HG03064 (cell line): ENCODE data around the gene EPB41L5.
"Not testable (repeated sequence)": the region's sequence is repeated elsewhere in the genome, so short reads cannot be mapped to it uniquely, and the experiment has no call there.

ENCODE experiments used
- ATAC-seq: cut with Tn5 transposase; IDR thresholded peaks from one replicate; pipeline ENCODE4 v1.9.1; 2021; ENCODE audit warnings: low read depth; ENCODE audit not compliant: unreplicated experiment

EPB41L5 gene

DNA sequence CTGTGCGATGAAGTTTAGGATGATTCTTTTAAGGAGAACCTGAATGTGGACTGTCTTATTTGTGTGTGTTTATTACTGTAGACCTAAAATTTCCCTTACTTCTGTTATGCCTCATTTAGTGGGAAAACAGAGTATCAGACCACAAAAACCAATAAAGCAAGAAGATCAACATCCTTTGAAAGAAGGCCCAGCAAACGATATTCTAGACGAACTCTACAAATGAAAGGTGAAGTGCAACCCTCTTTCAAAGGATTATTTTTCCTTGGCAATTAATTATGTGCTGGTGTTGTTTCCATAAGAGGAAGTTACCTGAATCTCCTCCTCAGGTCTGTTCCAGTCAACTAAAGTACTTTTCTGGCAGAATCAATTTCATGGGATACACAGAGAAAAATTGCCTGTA is 78.6 kb downstream of the EPB41L5 start:
- ATAC-seq, result no peak

DNA sequence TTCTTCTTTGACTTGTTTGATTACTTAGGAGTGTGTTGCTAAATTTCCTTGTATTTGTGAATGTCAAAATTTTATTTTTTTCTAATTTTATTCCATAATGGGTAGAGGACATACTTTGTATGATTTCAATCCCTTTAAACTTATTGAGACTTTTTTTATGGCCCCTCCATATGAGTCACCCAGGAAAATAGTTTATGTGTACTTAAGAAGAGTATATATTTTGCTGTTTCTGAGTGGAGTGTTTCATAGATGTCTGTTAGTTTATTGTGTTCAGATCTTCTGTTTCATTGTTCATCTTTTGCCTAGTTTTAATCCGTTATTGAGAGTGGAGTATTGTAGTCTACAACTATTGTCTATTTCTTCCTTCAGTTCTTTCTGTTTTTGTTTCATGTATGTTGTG is 81.9 kb downstream of the EPB41L5 start:
- no peak for ATAC-seq

GRCh38 chr2:120100627-120101026 is 87.8 kb downstream of the EPB41L5 start:
- no peak for ATAC-seq

DNA sequence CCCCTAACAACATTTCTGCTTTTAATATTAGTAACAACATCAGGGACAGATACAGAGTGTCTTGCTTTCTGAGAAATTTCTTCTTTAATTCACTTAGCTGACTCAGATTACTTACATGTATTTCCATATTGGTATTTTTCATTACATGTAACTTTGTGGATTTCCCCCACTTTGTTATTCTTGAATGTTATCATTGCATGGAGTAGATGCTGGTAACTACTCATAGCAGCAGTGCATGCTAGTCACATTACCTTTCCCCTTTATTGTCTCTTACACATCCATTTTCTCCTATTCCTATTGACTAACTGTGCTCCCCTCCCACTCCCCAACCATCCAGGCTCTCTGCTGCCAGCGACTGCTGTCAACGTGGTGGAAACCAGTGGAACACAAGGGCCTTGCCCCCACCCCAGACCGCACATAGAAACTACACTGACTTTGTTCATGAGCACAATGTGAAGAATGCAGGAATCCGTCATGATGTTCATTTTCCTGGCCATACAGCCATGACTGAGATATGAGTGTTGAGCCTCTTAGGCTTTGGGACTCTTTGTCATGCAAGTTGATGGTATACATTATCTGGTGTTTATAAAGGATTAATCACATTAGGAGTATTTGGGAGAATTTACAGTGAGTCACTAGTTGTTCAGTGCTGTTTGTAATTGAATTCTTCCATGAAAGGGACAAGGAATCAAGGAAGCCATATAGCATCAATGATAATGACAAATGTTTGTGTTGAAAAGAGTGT is 91.0 kb downstream of the EPB41L5 start:
- no peak for ATAC-seq

GRCh38 chr2:120104772-120105171 is 91.9 kb downstream of the EPB41L5 start:
- ATAC-seq, result no peak

DNA sequence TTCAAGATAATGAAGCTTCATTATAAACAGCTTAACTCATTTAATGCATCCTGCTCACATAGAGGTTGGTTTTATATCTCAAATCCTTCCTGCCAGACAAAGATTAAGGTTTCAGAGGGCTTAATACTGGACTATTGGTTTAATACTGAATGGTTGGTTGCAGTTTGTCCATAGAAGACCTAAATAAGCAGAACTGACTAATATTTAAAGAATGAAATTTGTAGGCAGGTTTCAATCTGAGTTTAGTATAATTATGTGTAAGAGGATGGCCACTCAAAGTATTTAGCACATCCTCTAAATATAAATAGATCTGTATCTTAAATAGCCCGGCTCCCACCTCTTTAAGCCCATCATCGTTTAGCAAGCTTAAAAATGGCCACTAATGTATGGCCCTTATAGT is 92.5 kb downstream of the EPB41L5 start:
- ATAC-seq, result no peak

DNA sequence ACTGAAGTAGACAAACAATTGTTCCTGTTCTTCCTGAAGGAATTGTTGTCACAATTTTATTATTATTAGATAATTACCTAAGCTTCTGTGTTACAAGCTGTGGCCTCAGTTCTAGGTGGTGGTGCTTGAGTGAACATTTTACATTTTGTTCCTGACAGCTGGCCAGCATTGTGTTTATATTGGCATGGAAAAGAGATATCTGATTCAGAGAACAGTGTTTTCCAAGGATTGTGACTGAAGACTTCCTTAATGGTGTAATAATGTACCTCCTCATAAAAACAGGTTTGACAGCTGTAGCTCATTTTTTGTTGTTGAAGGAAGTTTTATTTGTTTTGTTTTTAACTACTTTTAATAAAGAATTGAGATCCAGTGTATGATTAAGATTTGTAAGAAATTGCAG is 95.2 kb downstream of the EPB41L5 start:
- no peak for ATAC-seq

GRCh38 chr2:120108749-120109148 is 95.9 kb downstream of the EPB41L5 start:
- ATAC-seq, result no peak

GRCh38 chr2:120109186-120110061 is 96.5 kb downstream of the EPB41L5 start:
- no peak for ATAC-seq

GRCh38 chr2:120110062-120110362 is 97.1 kb downstream of the EPB41L5 start:
- no peak for ATAC-seq

GRCh38 chr2:120110507-120110906 is 97.6 kb downstream of the EPB41L5 start:
- no peak for ATAC-seq

DNA sequence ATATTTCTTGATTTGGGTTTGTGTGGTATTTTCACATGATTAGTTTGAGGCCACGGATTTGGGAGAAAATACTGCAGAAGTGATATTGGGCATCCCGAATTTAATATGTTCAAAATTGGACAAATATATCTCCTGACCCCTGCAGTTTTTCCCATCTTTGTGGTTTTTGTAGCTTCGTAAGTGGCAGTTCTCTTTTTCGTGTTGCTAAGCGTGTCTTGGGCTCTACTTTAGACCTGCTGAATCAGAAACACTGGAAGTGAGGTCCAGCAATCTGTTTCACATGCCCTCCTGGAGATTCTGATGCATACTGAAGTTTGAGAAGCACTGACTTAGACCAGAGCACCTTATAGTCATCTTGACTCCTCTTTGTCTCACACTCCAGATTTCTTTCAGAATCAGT is 98.3 kb downstream of the EPB41L5 start:
- ATAC-seq, result no peak

- ATAC-seq, result no peak
Measured at GRCh38 chr2:120118018-120118417, 105.1 kb downstream of the EPB41L5 start.

GRCh38 chr2:120118471-120118870 is 105.6 kb downstream of the EPB41L5 start:
- ATAC-seq, result no peak

- not testable (repeated sequence) for ATAC-seq
Measured at GRCh38 chr2:120121337-120121736, 108.5 kb downstream of the EPB41L5 start.

GRCh38 chr2:120123090-120123489 is 110.2 kb downstream of the EPB41L5 start:
- ATAC-seq, result no peak

DNA sequence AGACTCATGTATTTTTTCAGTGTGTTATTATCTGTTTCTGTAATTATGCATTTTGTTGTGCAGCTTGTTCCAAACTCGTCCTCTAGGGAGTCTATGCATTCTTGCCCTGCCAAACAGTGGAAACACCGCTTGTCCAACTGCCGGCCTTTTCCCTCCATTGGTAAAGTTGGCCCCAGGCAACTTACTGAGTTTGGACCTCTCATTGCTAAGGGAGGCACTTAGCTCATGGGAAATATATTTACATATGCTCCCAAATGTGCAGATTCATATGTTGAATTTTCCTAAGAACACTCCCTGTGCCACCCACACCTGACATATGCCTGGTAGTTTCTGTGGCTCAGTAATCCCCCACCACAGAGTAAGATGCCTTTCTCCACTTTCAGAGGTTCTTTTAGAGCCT is 112.3 kb downstream of the EPB41L5 start:
- no peak for ATAC-seq

- ATAC-seq, result no peak
Measured at GRCh38 chr2:120128216-120128615, 115.3 kb downstream of the EPB41L5 start.

GRCh38 chr2:120132190-120132589 is 119.3 kb downstream of the EPB41L5 start:
- no peak for ATAC-seq

DNA sequence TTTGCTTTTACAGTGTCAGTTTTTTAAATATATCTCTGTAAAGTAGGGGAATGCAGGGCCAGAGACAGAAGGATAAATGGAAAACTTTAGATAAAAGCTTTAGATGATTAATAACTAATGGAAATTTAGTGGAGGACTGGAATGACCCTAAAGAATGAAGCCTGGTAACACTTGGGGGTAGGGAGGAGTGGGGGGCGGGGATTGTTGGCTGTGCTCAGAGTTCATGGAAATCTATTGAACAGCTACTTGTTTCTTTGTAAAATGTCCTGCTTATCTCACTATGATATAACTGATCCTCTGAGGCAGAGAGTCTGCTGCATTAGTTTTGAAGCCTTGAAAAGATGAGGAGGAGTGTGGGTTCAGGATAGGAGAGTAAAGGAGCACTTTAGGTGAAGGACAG is 119.8 kb downstream of the EPB41L5 start:
- no peak for ATAC-seq

DNA sequence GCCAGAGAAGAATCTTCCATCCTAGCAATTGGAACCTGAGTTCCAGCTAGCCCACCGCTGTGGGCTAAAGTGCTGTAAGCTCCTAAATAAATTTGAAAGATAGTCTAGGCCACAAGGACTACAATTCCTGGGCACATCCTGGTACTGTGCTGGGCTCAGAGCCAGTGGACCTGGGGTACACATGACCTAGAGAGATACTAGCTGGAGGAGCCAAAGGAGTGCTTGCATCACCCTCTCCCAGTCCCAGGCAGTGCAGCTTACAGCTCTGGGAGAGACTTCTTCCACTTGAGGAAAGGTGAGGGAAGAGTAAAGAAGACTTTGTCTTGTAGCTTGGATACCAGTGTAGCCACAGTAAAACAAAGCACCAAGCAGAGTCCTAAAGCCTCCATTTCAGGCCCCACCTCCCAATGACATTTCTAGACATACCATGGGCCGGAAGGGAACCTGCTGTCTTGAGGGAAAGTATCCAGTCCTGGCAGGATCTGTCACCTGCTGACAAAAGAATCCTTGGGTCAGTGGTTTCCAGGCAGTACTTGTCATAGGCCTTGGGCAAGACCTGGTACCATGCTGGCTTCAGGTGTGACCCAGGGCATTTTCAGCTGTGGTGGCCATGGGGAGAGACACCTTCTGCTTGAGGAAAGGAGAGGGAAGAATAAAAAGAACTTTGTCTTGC is 120.8 kb downstream of the EPB41L5 start:
- ATAC-seq, result no peak

DNA sequence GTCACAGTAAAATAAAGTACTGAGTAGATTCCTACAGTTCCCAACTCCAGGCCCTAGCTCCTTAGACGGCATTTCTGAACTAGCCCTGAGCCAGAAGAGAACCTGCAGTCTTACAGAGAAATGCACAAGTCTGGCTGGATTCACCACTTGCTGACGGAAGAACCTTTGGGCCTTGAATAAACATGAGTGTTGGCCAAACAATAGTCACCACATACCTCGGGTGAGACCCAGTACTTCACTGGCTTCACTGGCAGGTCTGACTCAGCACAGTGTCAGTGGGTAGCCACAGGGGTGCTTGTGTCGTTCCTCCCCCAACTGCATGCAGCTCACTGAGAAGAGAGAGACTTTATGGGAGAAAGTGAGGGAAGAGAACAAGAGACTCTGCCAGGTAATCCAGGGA is 121.4 kb downstream of the EPB41L5 start:
- no peak for ATAC-seq
